WI38 (cell line): ENCODE measurements around the gene DTNBP1.
"Not testable (repeated sequence)": the region's sequence is repeated elsewhere in the genome, so short reads cannot be mapped to it uniquely, and the experiment has no call there.

Source experiments
- H3K4me3 ChIP-seq: 2 replicates; pipeline ENCODE4 v1.5.1; 2011; ENCODE audit warnings: low read depth, mild to moderate bottlenecking, control low read depth, low read length
- CTCF ChIP-seq: IDR thresholded peaks from 2 replicates; pipeline ENCODE4 v1.5.1; 2012; ENCODE audit warnings: low read depth, mild to moderate bottlenecking, control low read depth, low read length

Gene DTNBP1

DNA sequence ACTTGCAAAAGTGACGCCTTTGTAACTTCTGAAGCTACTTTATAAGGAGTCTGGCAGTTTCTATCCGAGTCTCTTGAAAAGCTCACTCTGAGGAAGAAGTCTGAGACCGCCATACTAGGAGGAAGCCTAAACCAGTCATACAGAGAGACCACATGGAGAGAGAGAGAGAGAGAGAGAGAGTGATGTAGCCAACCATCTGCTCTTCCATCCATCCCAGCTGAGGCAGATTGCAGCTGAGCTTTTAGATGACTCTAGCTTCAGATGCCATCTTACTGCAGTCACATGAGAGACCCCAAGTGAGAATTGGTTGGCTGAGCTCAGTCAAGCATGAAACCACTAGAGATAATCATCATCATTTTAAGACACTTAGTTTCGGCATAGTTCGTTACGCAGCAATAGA, 15.0 kb upstream of the DTNBP1 start:
- H3K4me3 ChIP-seq: no peak overlapping the region
- no peak for TF ChIP-seq CTCF

DNA sequence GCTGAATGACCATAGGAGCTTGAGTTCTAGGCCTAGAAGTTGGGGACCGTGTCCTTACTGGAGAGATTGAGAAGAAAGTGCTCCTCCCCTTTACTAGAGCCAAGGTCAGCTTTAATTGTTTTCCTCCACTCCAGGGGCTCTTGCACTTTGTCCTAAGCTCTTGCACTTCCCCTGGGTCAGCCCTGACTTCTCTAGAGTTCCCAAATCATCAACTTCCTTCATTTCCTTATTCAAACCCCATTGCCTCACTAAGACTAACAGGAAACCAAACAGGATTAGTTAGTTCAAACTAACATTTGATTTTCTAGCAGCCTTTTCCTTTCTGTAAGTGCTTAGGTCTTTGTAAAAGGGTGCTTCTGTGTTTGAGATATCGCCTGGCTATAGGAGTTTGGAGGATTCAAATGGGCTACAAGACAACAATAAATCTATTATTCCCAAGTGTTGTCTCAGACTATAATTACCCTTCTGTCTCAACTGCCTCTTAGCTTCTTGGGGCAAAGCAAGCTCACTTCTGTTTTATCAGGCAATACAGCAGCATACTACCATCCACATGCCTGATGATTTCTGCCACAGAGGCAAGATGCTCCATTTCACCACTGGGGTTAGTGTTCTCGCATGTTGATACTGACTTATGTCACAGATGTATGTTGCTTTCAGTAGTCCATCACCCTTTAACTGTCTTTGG, 12.8 kb upstream of the DTNBP1 start:
- no peak for TF ChIP-seq CTCF
- no peak overlapping the region for H3K4me3 ChIP-seq

DNA sequence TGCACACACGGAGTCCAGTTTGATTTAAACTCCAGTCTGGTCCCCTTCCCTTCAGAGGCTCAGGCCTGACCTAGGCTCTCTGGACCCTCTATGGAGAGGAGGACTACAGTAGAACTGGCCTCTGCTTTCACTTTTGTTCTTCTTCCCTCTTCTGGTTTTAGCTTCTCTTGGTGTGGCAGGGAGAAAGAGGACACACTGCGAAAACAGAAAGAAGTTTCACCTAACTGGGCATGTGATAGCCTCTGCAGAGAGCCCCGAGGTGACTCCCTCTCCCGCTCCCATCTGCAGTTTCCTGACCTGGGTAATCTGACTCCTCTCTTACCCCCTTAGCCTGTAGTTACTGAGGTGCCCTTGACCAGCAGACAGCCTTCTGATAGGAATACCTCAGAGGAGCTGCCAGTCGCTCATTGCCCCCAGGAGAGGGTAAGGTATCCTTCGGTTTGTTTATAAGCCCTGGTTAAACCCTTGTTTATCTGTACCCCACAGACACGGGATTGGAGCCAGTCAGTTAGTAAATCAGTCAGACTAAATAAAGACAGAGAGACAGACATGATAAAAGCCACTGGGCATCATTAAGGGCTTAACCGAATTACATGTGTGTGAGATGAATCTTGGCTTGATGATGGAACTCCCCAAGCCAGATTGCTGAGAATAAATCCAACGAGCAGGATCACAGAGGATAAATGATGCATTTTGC, 12.0 kb upstream of the DTNBP1 start:
- H3K4me3 ChIP-seq: no peak overlapping the region
- no peak for TF ChIP-seq CTCF

GRCh38 chr6:15673666-15674065, 10.8 kb upstream of the DTNBP1 start:
- no peak overlapping the region for H3K4me3 ChIP-seq

GRCh38 chr6:15672818-15673217, 10.0 kb upstream of the DTNBP1 start:
- no peak overlapping the region for H3K4me3 ChIP-seq
- no peak for TF ChIP-seq CTCF

More at GRCh38 chr6:15673666-15674065, 10.8 kb upstream of the DTNBP1 start:
- TF ChIP-seq CTCF: no peak

DNA sequence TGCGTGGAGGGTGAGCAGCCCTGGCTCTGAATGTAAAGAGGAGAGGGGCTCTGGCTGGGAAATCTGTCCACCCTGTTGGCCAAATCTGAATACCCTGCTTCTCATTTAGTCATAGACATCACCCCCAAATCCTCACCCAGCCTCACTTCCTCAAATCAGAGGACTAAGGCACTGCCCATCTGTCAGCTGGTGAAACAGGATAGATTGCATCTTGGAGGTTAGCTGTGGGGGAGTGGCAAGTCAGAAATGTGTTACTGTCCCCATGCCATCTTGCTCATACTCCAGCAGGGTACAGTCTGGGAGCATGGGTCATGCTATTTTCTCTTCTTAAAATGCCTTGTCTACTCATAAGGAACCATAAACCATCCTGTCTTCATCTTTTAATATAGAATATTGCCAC, 9.5 kb upstream of the DTNBP1 start:
- no peak for TF ChIP-seq CTCF

GRCh38 chr6:15668918-15669317, 6.1 kb upstream of the DTNBP1 start:
- TF ChIP-seq CTCF: no peak
- H3K4me3 ChIP-seq: no peak overlapping the region

More for the DNA sequence above, 9.5 kb upstream of the DTNBP1 start:
- no peak overlapping the region for H3K4me3 ChIP-seq

- H3K4me3 ChIP-seq: not testable (repeated sequence)
These were observed 4.1 kb upstream of the DTNBP1 start for GRCh38 chr6:15666896-15667295.
